Aorta (tissue), 5 donors: Measurements from ENCODE around the gene ANO3. TPM values are rescaled to one million over a fixed set of nuclear protein-coding genes. Genes with fewer than 3 reads are reported as not detected.

Source experiments
- ATAC-seq: fragments of 200-7000 bp; cut with Tn5 transposase; one replicate; pipeline ENCODE4 v1.9.1; 2022; ENCODE audit warnings: moderate library complexity; ENCODE audit not compliant: low FRiP score
- DNase-seq, 2 donors: peaks; one replicate each; pipeline ENCODE4 v3.0.0-alpha.2; 2020
- H3K27ac ChIP-seq, 2 donors: one replicate each; pipeline ENCODE4 v1.5.1; 2013; ENCODE audit warnings: low read length in 2 of 2, mild to moderate bottlenecking in 2 of 2, moderate library complexity in 2 of 2, control low read depth in 1 of 2, inconsistent platforms in 1 of 2, low read depth in 1 of 2
- H3K27me3 ChIP-seq, 2 donors: one replicate each; pipeline ENCODE4 v1.6.1; 2013; ENCODE audit warnings: control low read depth in 1 of 2, low read length in 1 of 2, mild to moderate bottlenecking in 1 of 2, moderate library complexity in 1 of 2; ENCODE audit not compliant: insufficient read depth in 2 of 2, control insufficient read depth in 1 of 2
- H3K36me3 ChIP-seq, 2 donors: one replicate each; pipeline ENCODE4 v1.6.1; 2013; ENCODE audit warnings: control low read depth in 1 of 2, low read length in 1 of 2, mild to moderate bottlenecking in 1 of 2; ENCODE audit not compliant: insufficient read depth in 2 of 2, control insufficient read depth in 1 of 2
- H3K4me1 ChIP-seq, 2 donors: one replicate each; pipeline ENCODE4 v1.6.1; 2013; ENCODE audit warnings: low read length in 2 of 2, control low read depth in 1 of 2, mild to moderate bottlenecking in 1 of 2, moderate library complexity in 1 of 2; ENCODE audit not compliant: insufficient read depth in 2 of 2, control insufficient read depth in 1 of 2
- H3K4me3 ChIP-seq, 2 donors: one replicate each; pipeline ENCODE4 v1.5.1; 2013; ENCODE audit warnings: low read length in 2 of 2, control low read depth in 1 of 2, mild to moderate bottlenecking in 1 of 2
- H3K9me3 ChIP-seq: one replicate; pipeline ENCODE4 v1.6.1; 2013; ENCODE audit warnings: mild to moderate bottlenecking, low read length; ENCODE audit not compliant: control insufficient read depth
- WGBS, 2 donors: extraction: QIAGEN DNeasy Blood & Tissue Kit; methylation state at CpG; one replicate each; pipeline ENCODE4 v1.1.7; 2013; 5-methylcytosine and 5-hydroxymethylcytosine counted together
- intact Hi-C, 2 donors: fragments of 100-400 bp; cut with DNase I; formaldehyde crosslinking; loops; one replicate each; pipeline versions ENCODE4 v1.14.2 to v1.15.0; 2022
- polyA plus RNA-seq, 2 donors: library from polyadenylated mRNA; stranded (reverse); fragments of 200-250 nt; gene quantifications; one replicate each; pipeline ENCODE4 v1.2.3, GENCODE V29; 2013
- total RNA-seq, 2 donors: library from RNA; stranded (reverse); fragmentation: NEBNext Ultra II Directional; extraction: Animal tissue kit (Norgen Biotek cat#: 25700); gene quantifications; one replicate each; pipeline ENCODE4 v1.2.1, GENCODE V29; 2021
- donor health status: healthy with polysubstance abuse.
- donor health status: Bipolar disorder and iron deficiency.
- donor health status: DM: no; HTN: no; CAD: no.
- donor health status: DM: no; HTN: no; CAD: no.
- donor health status: DM: yes; HTN: yes; CAD: no.

Gene ANO3
- total and polyA plus RNA-seq, 4 donors, result 0.13 to 1.6 (median 0.83) TPM

DNA sequence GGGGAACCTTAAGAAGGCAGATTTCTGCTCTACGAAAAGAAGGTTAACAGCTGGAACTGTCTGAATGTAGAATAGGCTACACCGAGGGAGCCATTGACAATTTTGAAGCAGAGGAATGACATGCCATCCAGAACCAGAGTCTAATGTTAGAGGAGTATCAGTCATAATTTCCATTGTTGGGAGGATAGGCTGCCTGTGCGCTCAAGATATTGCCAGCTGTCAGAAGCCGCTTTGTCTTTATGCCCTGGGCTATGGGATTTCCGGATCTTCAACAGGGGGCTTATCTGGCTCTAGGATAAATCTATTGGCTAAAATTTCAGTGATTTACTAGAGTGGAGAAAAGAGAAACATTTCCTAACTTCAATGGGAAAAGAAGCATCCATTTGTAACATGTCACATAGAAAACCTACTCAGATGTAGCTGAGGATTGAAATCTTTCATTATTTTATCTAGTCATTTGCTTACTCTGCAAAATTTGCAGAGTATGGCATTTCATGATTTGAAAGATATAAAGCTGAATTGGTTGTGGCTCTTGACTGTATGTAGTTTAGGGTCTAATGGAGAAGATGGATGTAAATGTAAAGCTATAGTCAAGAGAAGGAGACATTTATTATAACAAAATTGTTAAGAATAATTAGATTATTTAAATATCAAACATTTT is 78.9 kb downstream of the ANO3 start:
- H3K27ac ChIP-seq, result no peak overlapping the region
- intact Hi-C loops, result no loop called here
- 79 to 80% methylated on average over 5 of the region's 5 CpGs for whole genome bisulfite sequencing, 2 donors
- H3K4me1 ChIP-seq, result no peaks in the 10 kb centered on the region
- no peaks in the 10 kb centered on the region for H3K27me3 ChIP-seq
- H3K36me3 ChIP-seq, result no peaks in the 10 kb centered on the region
- no peak for DNase-seq
- no peaks in the 10 kb centered on the region for H3K9me3 ChIP-seq
- no peak for ATAC-seq
- H3K4me3 ChIP-seq, result no peak overlapping the region

GRCh38 chr11:26412955-26413354 is 81.0 kb downstream of the ANO3 start:
- ATAC-seq, result no peak
- WGBS, 2 donors, result 26 to 33% methylated on average over 1 of the region's 1 CpG

GRCh38 chr11:26418386-26418912 is 86.5 kb downstream of the ANO3 start:
- Histone ChIP-seq H3K27me3 (no peaks in the 10 kb centered on the region), H3K36me3 (no peaks in the 10 kb centered on the region), H3K9me3 (no peaks in the 10 kb centered on the region), H3K27ac (no peak overlapping the region), H3K4me1 (no peaks in the 10 kb centered on the region), H3K4me3 (no peak overlapping the region)
- intact Hi-C loops, result no loop called here
- DNase-seq (no peak), ATAC-seq (no peak)
- 93 to 94% methylated on average over 6 of the region's 6 CpGs for WGBS, 2 donors

More at GRCh38 chr11:26412955-26413354, 81.0 kb downstream of the ANO3 start:
- no peak for DNase-seq
- H3K27ac ChIP-seq, result no peak overlapping the region
- H3K36me3 ChIP-seq, result no peaks in the 10 kb centered on the region
- no peaks in the 10 kb centered on the region for H3K4me1 ChIP-seq
- H3K27me3 ChIP-seq, result no peaks in the 10 kb centered on the region
- intact Hi-C loops, result no loop called here
- no peaks in the 10 kb centered on the region for H3K9me3 ChIP-seq
- no peak overlapping the region for H3K4me3 ChIP-seq

GRCh38 chr11:26420331-26420730 is 88.4 kb downstream of the ANO3 start:
- H3K4me1 ChIP-seq, result no peaks in the 10 kb centered on the region
- H3K4me3 ChIP-seq, result no peak overlapping the region
- H3K9me3 ChIP-seq, result no peaks in the 10 kb centered on the region
- 20 to 59% methylated on average over 1 of the region's 1 CpG for WGBS, 2 donors
- H3K27ac ChIP-seq, result no peak overlapping the region
- no peak for DNase-seq
- ATAC-seq, result no peak
- intact Hi-C loops, result no loop called here
- no peaks in the 10 kb centered on the region for H3K36me3 ChIP-seq
- H3K27me3 ChIP-seq, result no peaks in the 10 kb centered on the region

- no peaks in the 10 kb centered on the region for H3K27me3 ChIP-seq
- no peaks in the 10 kb centered on the region for H3K36me3 ChIP-seq
- WGBS, 2 donors, result 2 to 31% methylated on average over 1 of the region's 1 CpG
- no peak overlapping the region for H3K4me3 ChIP-seq
- DNase-seq (no peak), ATAC-seq (no peak)
- H3K9me3 ChIP-seq, result no peaks in the 10 kb centered on the region
- intact Hi-C loops, result no loop called here
- no peak overlapping the region for H3K27ac ChIP-seq
- H3K4me1 ChIP-seq, result no peaks in the 10 kb centered on the region
Measured at GRCh38 chr11:26424255-26424654, 92.3 kb downstream of the ANO3 start.

GRCh38 chr11:26439854-26440253 is 107.9 kb downstream of the ANO3 start:
- no peaks in the 10 kb centered on the region for H3K9me3 ChIP-seq
- ATAC-seq (no peak), DNase-seq (no peak)
- H3K4me1 ChIP-seq, result no peaks in the 10 kb centered on the region
- H3K4me3 ChIP-seq, result no peak overlapping the region
- H3K36me3 ChIP-seq, result no peaks in the 10 kb centered on the region
- WGBS, 2 donors, result 86% methylated on average over 5 of the region's 5 CpGs
- H3K27me3 ChIP-seq, result no peaks in the 10 kb centered on the region
- H3K27ac ChIP-seq, result no peak overlapping the region
- intact Hi-C loops, result no loop called here

- ATAC-seq, result no peak
- H3K4me3 ChIP-seq, result no peak overlapping the region
- no peaks in the 10 kb centered on the region for H3K36me3 ChIP-seq
- WGBS, 2 donors, result 64 to 67% methylated on average over 2 of the region's 2 CpGs
- H3K9me3 ChIP-seq, result no peaks in the 10 kb centered on the region
- H3K4me1 ChIP-seq, result no peaks in the 10 kb centered on the region
- no peak for DNase-seq
- no peak overlapping the region for H3K27ac ChIP-seq
- H3K27me3 ChIP-seq, result no peaks in the 10 kb centered on the region
- intact Hi-C loops, result no loop called here
Measured at GRCh38 chr11:26442131-26442530, 110.2 kb downstream of the ANO3 start.

DNA sequence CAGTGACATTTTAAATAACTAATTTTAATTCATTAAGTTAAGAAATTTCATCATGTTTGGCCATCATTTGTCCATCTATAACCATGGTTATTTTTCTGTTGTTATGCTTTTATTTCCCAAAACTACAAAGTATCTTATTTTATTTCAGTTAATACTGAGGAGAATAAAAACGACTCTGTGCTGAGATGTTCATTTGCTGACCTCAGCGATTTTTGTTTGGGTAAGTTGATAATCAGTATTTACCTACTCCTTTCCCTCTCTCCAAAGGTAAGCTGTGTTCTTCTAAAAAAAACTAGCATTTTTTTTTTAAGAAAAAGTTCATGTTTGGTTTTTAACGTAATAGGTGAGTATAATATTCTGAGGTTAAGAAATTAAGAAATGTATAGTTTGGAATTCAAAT is 111.7 kb downstream of the ANO3 start:
- H3K27ac ChIP-seq, result no peak overlapping the region
- no peak for DNase-seq
- 48 to 61% methylated on average over 3 of the region's 3 CpGs for WGBS, 2 donors
- H3K4me1 ChIP-seq, result no peaks in the 10 kb centered on the region
- no peaks in the 10 kb centered on the region for H3K9me3 ChIP-seq
- H3K27me3 ChIP-seq, result no peaks in the 10 kb centered on the region
- no peaks in the 10 kb centered on the region for H3K36me3 ChIP-seq
- no peak overlapping the region for H3K4me3 ChIP-seq
- ATAC-seq, result no peak
- intact Hi-C loops, result no loop called here

DNA sequence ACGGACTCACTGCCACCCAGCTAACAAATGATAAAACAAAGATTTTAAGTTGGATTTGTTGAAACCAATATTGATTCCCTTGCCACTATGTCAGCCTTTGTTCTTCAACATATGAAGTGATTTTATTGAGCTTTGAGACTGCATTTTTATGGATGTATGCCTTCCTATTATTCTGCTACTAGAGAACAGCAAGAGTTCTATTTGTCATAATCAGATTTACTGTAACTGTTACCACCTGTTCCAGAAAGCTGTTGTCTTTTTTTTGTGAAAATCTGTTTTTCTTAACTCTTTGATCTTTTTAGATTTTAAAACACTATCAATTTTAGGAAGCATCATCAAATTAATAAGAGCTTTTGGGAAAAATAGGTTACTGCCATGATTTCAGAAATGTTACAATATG is 125.7 kb downstream of the ANO3 start:
- H3K4me3 ChIP-seq, result no peak overlapping the region
- no peaks in the 10 kb centered on the region for H3K36me3 ChIP-seq
- DNase-seq, result no peak
- H3K27me3 ChIP-seq, result no peaks in the 10 kb centered on the region
- 87 to 90% methylated on average over 1 of the region's 1 CpG for WGBS, 2 donors
- ATAC-seq, result no peak
- H3K4me1 ChIP-seq, result no peaks in the 10 kb centered on the region
- intact Hi-C loops, result no loop called here
- no peak overlapping the region for H3K27ac ChIP-seq
- no peaks in the 10 kb centered on the region for H3K9me3 ChIP-seq
